CD14-positive monocyte (primary cell): ENCODE results near the gene DGKI. TPM values are rescaled to one million over a fixed set of nuclear protein-coding genes. Genes with fewer than 3 reads are reported as not detected.
A peak's percentile ranks its signal among the peaks of the same experiment; 100 is the strongest.

ENCODE experiments used
- DNase-seq, 3 donors: peaks; one replicate each; pipeline ENCODE4 v3.0.0-alpha.2; 2011 to 2022
- H2AFZ ChIP-seq: 2 replicates; pipeline ENCODE4 v1.6.0; 2012; ENCODE audit warnings: mild to moderate bottlenecking, low read depth, low read length, inconsistent platforms; ENCODE audit not compliant: insufficient read depth, poor library complexity, severe bottlenecking
- H3K27ac ChIP-seq, 2 donors: 1 replicate in 1 of 2; 2 replicates in 1 of 2; pipeline ENCODE4 v1.5.1; 2012 to 2013; ENCODE audit warnings: low read length in 2 of 2, control low read depth in 1 of 2, inconsistent platforms in 1 of 2, low read depth in 1 of 2, mild to moderate bottlenecking in 1 of 2
- H3K27me3 ChIP-seq, 2 donors: one replicate each; pipeline versions ENCODE4 v1.6.0 to v1.6.1; 2011 to 2013; ENCODE audit warnings: low read length in 2 of 2; ENCODE audit not compliant: control insufficient read depth in 2 of 2, insufficient read depth in 2 of 2
- H3K36me3 ChIP-seq, 2 donors: replicated peaks in 1 of 2; 1 replicate in 1 of 2; 2 replicates in 1 of 2; pipeline versions ENCODE4 v1.5.1 to v1.6.1; 2012 to 2013; ENCODE audit warnings: low read length in 2 of 2, control low read depth in 1 of 2, inconsistent platforms in 1 of 2, mild to moderate bottlenecking in 1 of 2; ENCODE audit not compliant: insufficient read depth in 2 of 2, control insufficient read depth in 1 of 2
- H3K4me1 ChIP-seq, 2 donors: 1 replicate in 1 of 2; 2 replicates in 1 of 2; pipeline versions ENCODE4 v1.5.1 to v1.6.1; 2012 to 2013; ENCODE audit warnings: low read length in 2 of 2, control low read depth in 1 of 2, inconsistent platforms in 1 of 2, mild to moderate bottlenecking in 1 of 2, moderate library complexity in 1 of 2; ENCODE audit not compliant: insufficient read depth in 2 of 2, control insufficient read depth in 1 of 2
- H3K4me2 ChIP-seq: replicated peaks from 2 replicates; pipeline ENCODE3; 2012; ENCODE audit warnings: low read length, moderate library complexity, mild to moderate bottlenecking; ENCODE audit not compliant: poor library complexity, severe bottlenecking; ENCODE audit errors: extremely low read depth
- H3K4me3 ChIP-seq, 3 experiments: fragments of 200-600 bp in 1 of 3; sonication (generic) in 1 of 3; replicated peaks in 1 of 3; 1 replicate in 2 of 3; 2 replicates in 1 of 3; pipeline ENCODE4 v1.5.1; 2011 to 2013; ENCODE audit warnings: low read length in 3 of 3, mild to moderate bottlenecking in 3 of 3, control low read depth in 2 of 3, low read depth in 2 of 3, inconsistent platforms in 1 of 3, moderate library complexity in 1 of 3
- H3K79me2 ChIP-seq: 2 replicates; pipeline ENCODE4 v1.6.0; 2012; ENCODE audit warnings: mild to moderate bottlenecking, control low read depth, inconsistent platforms, low read length, moderate library complexity; ENCODE audit not compliant: insufficient read depth
- H3K9ac ChIP-seq: 2 replicates; pipeline ENCODE4 v1.6.0; 2017; ENCODE audit warnings: low read length, mild to moderate bottlenecking; ENCODE audit not compliant: insufficient read depth, poor library complexity, severe bottlenecking
- H3K9me3 ChIP-seq, 2 donors: replicated peaks in 1 of 2; 1 replicate in 1 of 2; 2 replicates in 1 of 2; pipeline versions ENCODE4 v1.5.1 to v1.6.1; 2012 to 2013; ENCODE audit warnings: low read length in 2 of 2, control low read depth in 1 of 2; ENCODE audit not compliant: control insufficient read depth in 1 of 2, insufficient read depth in 1 of 2
- H4K20me1 ChIP-seq: 2 replicates; pipeline ENCODE4 v1.6.0; 2012; ENCODE audit warnings: mild to moderate bottlenecking, low read length, control low read depth, moderate library complexity; ENCODE audit not compliant: insufficient read depth
- H3K27ac Mint-ChIP-seq, 7 donors: one replicate each; pipeline ENCODE4 v1.8.0; 2020; ENCODE audit warnings: mild to moderate bottlenecking in 7 of 7, mixed read lengths in 7 of 7, moderate library complexity in 6 of 7, inconsistent platforms in 2 of 7
- H3K27me3 Mint-ChIP-seq, 3 donors: one replicate each; pipeline ENCODE4 v1.8.0; 2021 to 2022; ENCODE audit warnings: low read depth in 3 of 3, mild to moderate bottlenecking in 3 of 3, mixed read lengths in 3 of 3, moderate library complexity in 3 of 3, inconsistent platforms in 1 of 3
- H3K36me3 Mint-ChIP-seq, 2 donors: one replicate each; pipeline ENCODE4 v1.8.0; 2020; ENCODE audit warnings: mixed read lengths in 2 of 2, inconsistent platforms in 1 of 2, mild to moderate bottlenecking in 1 of 2
- H3K4me1 Mint-ChIP-seq: one replicate; pipeline ENCODE4 v1.8.0; 2020; ENCODE audit warnings: mild to moderate bottlenecking, mixed read lengths
- H3K4me3 Mint-ChIP-seq, 2 donors: one replicate each; pipeline ENCODE4 v1.8.0; 2020; ENCODE audit warnings: mild to moderate bottlenecking in 2 of 2, mixed read lengths in 2 of 2, moderate library complexity in 1 of 2
- H3K9me3 Mint-ChIP-seq, 7 donors: one replicate each; pipeline ENCODE4 v1.8.0; 2020 to 2022; ENCODE audit warnings: mixed read lengths in 7 of 7, mild to moderate bottlenecking in 6 of 7, moderate library complexity in 6 of 7, inconsistent platforms in 2 of 7
- WGBS: methylation state at CpG from one replicate; pipeline ENCODE4 v1.1.5; 2013; ENCODE audit warnings: missing lambda C conversion rate; ENCODE audit not compliant: insufficient coverage; 5-methylcytosine and 5-hydroxymethylcytosine counted together
- intact Hi-C, 2 donors: fragments of 100-400 bp; cut with micrococcal nuclease; formaldehyde crosslinking; loops; one replicate each; pipeline versions ENCODE4 v1.15.0 to v1.15.1; 2023
- polyA plus RNA-seq, 3 donors: library from polyadenylated mRNA; depleted of rRNA in 1 of 3; unstranded in 2 of 3; stranded (reverse) in 1 of 3; fragments of 300-500 nt in 2 of 3; fragments of >200 nt in 1 of 3; fragmentation: Illumina TruSeq in 2 of 3; gene quantifications; 1 replicate in 2 of 3; 2 replicates in 1 of 3; pipeline ENCODE4 v1.2.3, GENCODE V29; 2012 to 2021
- TF ChIP-seq, protein P1 (sequence below): fragments of 200-600 bp; IDR thresholded peaks from one replicate; pipeline ENCODE4 v1.8.0; 2022; ENCODE audit warnings: antibody characterized with exemption, mild to moderate bottlenecking

The DGKI gene
- polyA plus RNA-seq, 3 donors = not detected

DNA sequence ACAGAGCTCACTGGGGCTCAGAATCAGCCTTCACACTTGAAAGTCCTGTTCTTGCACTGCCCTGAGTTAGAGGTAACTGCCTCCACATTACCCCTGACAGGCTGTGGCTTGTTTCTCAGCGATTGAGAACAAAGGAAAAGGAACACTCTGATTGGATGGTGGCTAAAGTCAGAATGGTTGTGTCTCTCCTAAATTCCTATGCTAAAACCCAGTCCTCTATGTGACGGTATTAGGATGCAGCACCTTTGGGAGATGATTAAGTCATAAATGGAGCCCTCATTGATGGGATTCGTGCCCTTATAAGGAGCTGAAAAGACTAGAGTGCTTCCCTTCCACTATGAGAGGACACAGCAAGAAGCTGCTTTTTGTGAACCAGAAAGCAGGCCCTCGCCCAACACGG is 38.9 kb upstream of the DGKI start:
- 100% methylated on average over 1 of the region's 5 CpGs for WGBS
- H3K9me3 ChIP-seq = peaks cover 4 to 7% of the 10 kb centered on the region in 2 donors
- H3K4me2 ChIP-seq = no peak overlapping the region
- no peak overlapping the region for H3K4me3 Mint-ChIP-seq
- H3K27ac Mint-ChIP-seq = peak overlapping the region in 1 of 7 donors; percentile 58
- no peaks in the 10 kb centered on the region for H3K79me2 ChIP-seq
- no peak overlapping the region for H3K9ac ChIP-seq
- H3K36me3 ChIP-seq = peaks cover 61 to 100% of the 10 kb centered on the region in 2 donors
- no peaks in the 10 kb centered on the region for H3K4me1 ChIP-seq
- TF ChIP-seq, protein P1, sequence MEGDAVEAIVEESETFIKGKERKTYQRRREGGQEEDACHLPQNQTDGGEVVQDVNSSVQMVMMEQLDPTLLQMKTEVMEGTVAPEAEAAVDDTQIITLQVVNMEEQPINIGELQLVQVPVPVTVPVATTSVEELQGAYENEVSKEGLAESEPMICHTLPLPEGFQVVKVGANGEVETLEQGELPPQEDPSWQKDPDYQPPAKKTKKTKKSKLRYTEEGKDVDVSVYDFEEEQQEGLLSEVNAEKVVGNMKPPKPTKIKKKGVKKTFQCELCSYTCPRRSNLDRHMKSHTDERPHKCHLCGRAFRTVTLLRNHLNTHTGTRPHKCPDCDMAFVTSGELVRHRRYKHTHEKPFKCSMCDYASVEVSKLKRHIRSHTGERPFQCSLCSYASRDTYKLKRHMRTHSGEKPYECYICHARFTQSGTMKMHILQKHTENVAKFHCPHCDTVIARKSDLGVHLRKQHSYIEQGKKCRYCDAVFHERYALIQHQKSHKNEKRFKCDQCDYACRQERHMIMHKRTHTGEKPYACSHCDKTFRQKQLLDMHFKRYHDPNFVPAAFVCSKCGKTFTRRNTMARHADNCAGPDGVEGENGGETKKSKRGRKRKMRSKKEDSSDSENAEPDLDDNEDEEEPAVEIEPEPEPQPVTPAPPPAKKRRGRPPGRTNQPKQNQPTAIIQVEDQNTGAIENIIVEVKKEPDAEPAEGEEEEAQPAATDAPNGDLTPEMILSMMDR = no peak
- no peaks in the 10 kb centered on the region for H4K20me1 ChIP-seq
- no peaks in the 10 kb centered on the region for H3K27me3 Mint-ChIP-seq
- no peak overlapping the region for H3K4me3 ChIP-seq
- intact Hi-C loops = no loop called here
- H3K9me3 Mint-ChIP-seq = peaks cover 0 to 8% (median 3%) of the 10 kb centered on the region in 7 donors
- no peak for DNase-seq
- H2AFZ ChIP-seq = no peak overlapping the region
- H3K4me1 Mint-ChIP-seq = no peaks in the 10 kb centered on the region
- no peak overlapping the region for H3K27ac ChIP-seq
- no peaks in the 10 kb centered on the region for H3K27me3 ChIP-seq
- peaks cover 73 to 86% of the 10 kb centered on the region in 2 donors for H3K36me3 Mint-ChIP-seq

DNA sequence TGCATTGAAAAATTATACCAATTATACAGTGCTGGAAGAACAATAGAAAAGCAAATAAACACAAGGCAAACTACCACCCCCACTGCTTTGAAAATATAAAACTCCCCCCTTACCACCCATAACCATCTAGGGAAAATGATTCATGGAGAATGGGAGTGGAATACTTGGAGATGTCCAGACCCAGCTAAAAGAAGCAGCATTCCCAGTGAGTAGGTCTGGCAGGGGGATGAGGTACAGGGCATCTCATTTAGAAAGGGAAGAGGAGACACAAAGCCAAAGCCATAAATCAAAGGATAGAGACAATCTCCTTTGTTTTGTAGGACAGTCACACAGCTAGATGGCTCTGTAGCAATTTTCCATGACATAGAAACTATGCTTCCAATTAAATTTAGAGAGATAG is 36.0 kb upstream of the DGKI start:
- H3K27ac ChIP-seq = no peak overlapping the region
- peaks cover 88 to 90% of the 10 kb centered on the region in 2 donors for H3K36me3 Mint-ChIP-seq
- no peak for DNase-seq
- peaks cover 4 to 7% of the 10 kb centered on the region in 2 donors for H3K9me3 ChIP-seq
- no peak overlapping the region for H2AFZ ChIP-seq
- no peaks in the 10 kb centered on the region for H3K4me1 ChIP-seq
- TF ChIP-seq, protein P1 = no peak
- H3K27me3 Mint-ChIP-seq = no peaks in the 10 kb centered on the region
- peaks cover 79 to 100% of the 10 kb centered on the region in 2 donors for H3K36me3 ChIP-seq
- no peaks in the 10 kb centered on the region for H3K4me1 Mint-ChIP-seq
- H3K27ac Mint-ChIP-seq = no peak overlapping the region
- no peak overlapping the region for H3K4me2 ChIP-seq
- no peak overlapping the region for H3K9ac ChIP-seq
- no peaks in the 10 kb centered on the region for H4K20me1 ChIP-seq
- no peak overlapping the region for H3K4me3 ChIP-seq
- no peaks in the 10 kb centered on the region for H3K79me2 ChIP-seq
- intact Hi-C loops = no loop called here
- H3K27me3 ChIP-seq = no peaks in the 10 kb centered on the region
- H3K4me3 Mint-ChIP-seq = no peak overlapping the region
- peaks cover 0 to 8% (median 3%) of the 10 kb centered on the region in 7 donors for H3K9me3 Mint-ChIP-seq
